Tibial nerve (tissue), 3 donors: ENCODE results near the gene SYCE3.

Experiments used
- POLR2A ChIP-seq, 2 donors: fragments of 450-650 bp; IDR thresholded peaks; one replicate each; pipeline ENCODE4 v1.6.1; 2017; ENCODE audit warnings: antibody characterized with exemption in 2 of 2, mild to moderate bottlenecking in 2 of 2, moderate library complexity in 2 of 2
- TF ChIP-seq, protein P1 (sequence below), 5 experiments: fragments of 200-600 bp in 3 of 5; fragments of 450-650 bp in 2 of 5; sonication (generic) in 3 of 5; IDR thresholded peaks; one replicate each; pipeline ENCODE4 v1.5.1; 2016 to 2019; ENCODE audit warnings: antibody characterized with exemption in 5 of 5, mild to moderate bottlenecking in 3 of 5, moderate library complexity in 2 of 5

DNA sequence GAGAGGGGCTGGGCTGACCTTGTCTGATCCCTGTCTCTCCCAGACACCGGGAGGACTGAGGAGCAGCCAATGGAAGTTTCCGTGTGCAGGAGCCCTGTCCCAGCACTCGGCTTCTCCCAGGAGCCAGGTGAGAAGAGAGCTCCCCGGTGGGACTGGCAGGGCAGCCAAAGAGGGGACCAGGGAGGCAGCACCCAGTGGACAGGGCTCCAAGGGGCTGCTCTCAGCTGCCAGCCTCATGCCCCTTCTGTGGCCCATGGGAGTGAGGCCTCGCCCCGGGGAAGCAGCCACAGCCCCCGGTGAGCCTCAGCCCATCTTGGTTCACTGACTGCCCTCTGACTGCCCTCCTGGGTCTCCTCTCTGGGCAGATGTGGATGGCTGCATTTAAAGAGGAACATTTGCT is 44.1 kb downstream of the SYCE3 start:
- TF ChIP-seq, protein P1, sequence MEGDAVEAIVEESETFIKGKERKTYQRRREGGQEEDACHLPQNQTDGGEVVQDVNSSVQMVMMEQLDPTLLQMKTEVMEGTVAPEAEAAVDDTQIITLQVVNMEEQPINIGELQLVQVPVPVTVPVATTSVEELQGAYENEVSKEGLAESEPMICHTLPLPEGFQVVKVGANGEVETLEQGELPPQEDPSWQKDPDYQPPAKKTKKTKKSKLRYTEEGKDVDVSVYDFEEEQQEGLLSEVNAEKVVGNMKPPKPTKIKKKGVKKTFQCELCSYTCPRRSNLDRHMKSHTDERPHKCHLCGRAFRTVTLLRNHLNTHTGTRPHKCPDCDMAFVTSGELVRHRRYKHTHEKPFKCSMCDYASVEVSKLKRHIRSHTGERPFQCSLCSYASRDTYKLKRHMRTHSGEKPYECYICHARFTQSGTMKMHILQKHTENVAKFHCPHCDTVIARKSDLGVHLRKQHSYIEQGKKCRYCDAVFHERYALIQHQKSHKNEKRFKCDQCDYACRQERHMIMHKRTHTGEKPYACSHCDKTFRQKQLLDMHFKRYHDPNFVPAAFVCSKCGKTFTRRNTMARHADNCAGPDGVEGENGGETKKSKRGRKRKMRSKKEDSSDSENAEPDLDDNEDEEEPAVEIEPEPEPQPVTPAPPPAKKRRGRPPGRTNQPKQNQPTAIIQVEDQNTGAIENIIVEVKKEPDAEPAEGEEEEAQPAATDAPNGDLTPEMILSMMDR (IDR thresholded peaks at IDR 0.05) = no peak
- no peak for TF ChIP-seq POLR2A (IDR thresholded peaks at IDR 0.05)
